ENCODE results near the gene NTN1.

Gene NTN1

DNA sequence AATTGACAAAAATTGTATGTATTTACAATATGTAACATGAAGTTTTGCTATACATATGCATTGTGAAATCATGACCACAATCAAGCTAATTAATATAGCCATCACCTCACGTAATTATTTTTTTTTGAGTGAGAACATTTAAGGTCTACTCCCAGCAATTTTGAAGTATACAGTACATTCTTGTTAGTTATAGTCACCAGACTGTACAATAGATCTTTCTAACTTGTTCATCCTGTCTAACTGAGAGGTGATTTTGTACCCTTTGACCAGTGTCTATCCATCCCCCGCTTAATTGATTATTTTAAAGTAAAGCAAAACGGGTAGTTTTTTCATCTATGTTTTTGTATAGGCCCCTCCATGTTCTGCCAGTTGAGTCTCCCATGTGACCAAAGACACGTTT lies 30.3 kb downstream of the NTN1 start:
- Histone ChIP-seq H3F3A (ENCODE audit: insufficient read depth, low read length) (no peaks in the 10 kb centered on the region), H2AFZ (ENCODE audit: low read length) (no peak overlapping the region), H3K9me2 (ENCODE audit: low read depth, low read length) (no peaks in the 10 kb centered on the region), H3K79me2 (ENCODE audit: insufficient read depth, low read length) (no peaks in the 10 kb centered on the region), H3K27me3 (ENCODE audit: insufficient read depth, low read length) (no peaks in the 10 kb centered on the region; the same call in 1 of the 2 replicates), H3K27ac (ENCODE audit: low read depth, low read length, poor library complexity, severe bottlenecking) (no peak overlapping the region), H3K9me3 (ENCODE audit: low read length) (no peaks in the 10 kb centered on the region), H4K20me1 (ENCODE audit: insufficient read depth, low read length) (no peaks in the 10 kb centered on the region), H3K36me3 (ENCODE audit: insufficient read depth, low read length) (no peaks in the 10 kb centered on the region; the same call in 1 of the 2 replicates), H3K4me3 (ENCODE audit: low read depth, low read length, poor library complexity, severe bottlenecking) (no peak overlapping the region), H3K4me2 (ENCODE audit: low read length) (no peak overlapping the region), H3K9ac (ENCODE audit: low read length) (no peak overlapping the region), H3K4me1 (ENCODE audit: insufficient read depth, low read length, severe bottlenecking) (no peaks in the 10 kb centered on the region)
- TF ChIP-seq EZH2 (IDR thresholded peaks at IDR 0.05; ENCODE audit: borderline replicate concordance, low read length): no peak
- no peak for TF ChIP-seq CTCF (IDR thresholded peaks at IDR 0.05; ENCODE audit: low read length)

DNA sequence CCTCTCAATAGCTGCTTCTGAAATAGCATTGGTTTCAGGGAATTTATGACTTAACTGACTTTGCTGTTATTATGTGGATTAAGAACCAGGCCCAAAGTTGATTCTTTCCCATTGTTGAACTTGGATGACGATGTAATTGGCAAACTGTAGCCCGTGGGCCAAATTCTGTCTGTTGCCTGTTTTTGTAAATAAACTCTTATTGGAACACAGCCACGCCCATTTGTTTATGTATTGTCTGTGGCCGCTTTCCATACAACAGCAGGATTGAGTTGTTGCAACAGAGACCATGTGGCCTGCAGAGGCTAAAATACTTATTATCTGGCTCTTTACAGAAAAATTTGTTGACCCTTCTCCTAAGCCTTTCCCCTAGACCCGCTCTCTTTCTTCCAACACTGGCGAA lies 31.6 kb downstream of the NTN1 start:
- no peaks in the 10 kb centered on the region; the same call in 1 of the 2 replicates for H3K36me3 ChIP-seq (ENCODE audit: insufficient read depth, low read length)
- H3K9me3 ChIP-seq (ENCODE audit: low read length): no peaks in the 10 kb centered on the region
- H3K4me2 ChIP-seq (ENCODE audit: low read length): no peak overlapping the region
- TF ChIP-seq EZH2 (IDR thresholded peaks at IDR 0.05; ENCODE audit: borderline replicate concordance, low read length): no peak
- no peak for TF ChIP-seq CTCF (IDR thresholded peaks at IDR 0.05; ENCODE audit: low read length)
- H4K20me1 ChIP-seq (ENCODE audit: insufficient read depth, low read length): no peaks in the 10 kb centered on the region
- no peak overlapping the region for H3K9ac ChIP-seq (ENCODE audit: low read length)
- no peak overlapping the region for H3K27ac ChIP-seq (ENCODE audit: low read depth, low read length, poor library complexity, severe bottlenecking)
- no peaks in the 10 kb centered on the region for H3F3A ChIP-seq (ENCODE audit: insufficient read depth, low read length)
- no peaks in the 10 kb centered on the region for H3K9me2 ChIP-seq (ENCODE audit: low read depth, low read length)
- H3K79me2 ChIP-seq (ENCODE audit: insufficient read depth, low read length): no peaks in the 10 kb centered on the region
- no peaks in the 10 kb centered on the region; the same call in 1 of the 2 replicates for H3K27me3 ChIP-seq (ENCODE audit: insufficient read depth, low read length)
- no peak overlapping the region for H2AFZ ChIP-seq (ENCODE audit: low read length)
- no peaks in the 10 kb centered on the region for H3K4me1 ChIP-seq (ENCODE audit: insufficient read depth, low read length, severe bottlenecking)
- no peak overlapping the region for H3K4me3 ChIP-seq (ENCODE audit: low read depth, low read length, poor library complexity, severe bottlenecking)

- Histone ChIP-seq H3K79me2 (ENCODE audit: insufficient read depth, low read length) (no peaks in the 10 kb centered on the region), H3F3A (ENCODE audit: insufficient read depth, low read length) (no peaks in the 10 kb centered on the region), H3K9me2 (ENCODE audit: low read depth, low read length) (no peaks in the 10 kb centered on the region), H3K9me3 (ENCODE audit: low read length) (no peaks in the 10 kb centered on the region), H3K4me2 (ENCODE audit: low read length) (no peak overlapping the region), H3K4me3 (ENCODE audit: low read depth, low read length, poor library complexity, severe bottlenecking) (no peak overlapping the region), H2AFZ (ENCODE audit: low read length) (no peak overlapping the region), H4K20me1 (ENCODE audit: insufficient read depth, low read length) (no peaks in the 10 kb centered on the region), H3K27ac (ENCODE audit: low read depth, low read length, poor library complexity, severe bottlenecking) (no peak overlapping the region), H3K9ac (ENCODE audit: low read length) (no peak overlapping the region), H3K27me3 (ENCODE audit: insufficient read depth, low read length) (no peaks in the 10 kb centered on the region; the same call in 1 of the 2 replicates), H3K36me3 (ENCODE audit: insufficient read depth, low read length) (no peaks in the 10 kb centered on the region; the same call in 1 of the 2 replicates), H3K4me1 (ENCODE audit: insufficient read depth, low read length, severe bottlenecking) (no peaks in the 10 kb centered on the region)
- no peak for TF ChIP-seq CTCF (IDR thresholded peaks at IDR 0.05; ENCODE audit: low read length)
- no peak for TF ChIP-seq EZH2 (IDR thresholded peaks at IDR 0.05; ENCODE audit: borderline replicate concordance, low read length)
Observed at GRCh38 chr17:9053406-9053805, 32.1 kb downstream of the NTN1 start.

Measured in OCI-LY1 (cell line).